ENCODE data around the gene SLC22A4.

DNA sequence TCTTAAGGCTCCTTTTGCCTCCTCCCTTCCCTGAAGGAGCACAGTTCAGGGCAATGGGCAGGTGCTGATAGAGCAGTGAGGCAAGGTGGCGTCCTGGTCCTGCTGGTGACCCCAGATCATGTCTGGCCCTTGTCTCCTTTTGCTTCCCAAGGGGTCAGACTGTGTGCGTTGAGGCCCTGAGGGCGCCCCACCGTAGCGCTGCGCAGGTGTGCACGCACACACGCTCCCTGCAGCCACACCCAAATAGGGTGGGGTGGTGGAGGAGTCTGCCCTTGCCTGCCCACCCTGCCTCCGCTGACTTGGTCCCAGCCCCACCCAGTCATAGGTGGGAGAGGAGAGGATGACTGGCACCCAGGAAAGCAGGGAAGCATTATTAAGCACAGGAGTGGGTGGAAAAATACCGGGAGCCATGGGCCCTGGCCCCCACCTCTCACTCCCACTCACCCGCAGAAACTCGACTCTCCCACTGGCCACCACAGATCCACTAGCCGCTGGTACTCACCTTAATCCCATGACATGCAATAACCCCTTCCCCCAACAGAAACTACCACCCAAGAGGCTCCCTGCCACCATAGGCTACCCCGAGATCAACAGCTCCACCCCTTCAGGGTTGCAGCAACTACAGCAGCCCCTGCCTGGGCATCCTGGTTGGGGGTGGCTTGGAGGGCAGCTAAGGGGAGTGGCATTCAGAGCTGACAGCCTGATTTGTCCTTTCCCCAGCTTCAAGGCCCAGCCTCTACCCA, 20.0 kb upstream of the SLC22A4 start:
- TF ChIP-seq POLR2A (IDR thresholded peaks at IDR 0.05; ENCODE audit: low read depth, low read length) (no peak), POLR2AphosphoS5 (IDR thresholded peaks at IDR 0.05; ENCODE audit: low read depth, low read length) (no peak), TAF1 (IDR thresholded peaks at IDR 0.05; ENCODE audit: borderline replicate concordance, low read depth, low read length) (no peak)
